GM12872 (cell line): Measurements from ENCODE around the gene RAPGEF2.

ENCODE experiments used
- TF ChIP-seq, protein P1 (sequence below): IDR thresholded peaks from 3 replicates; pipeline ENCODE4 v1.5.1; 2011; ENCODE audit warnings: low read depth, mild to moderate bottlenecking, low read length, moderate library complexity; ENCODE audit not compliant: insufficient read depth

RAPGEF2 gene

DNA sequence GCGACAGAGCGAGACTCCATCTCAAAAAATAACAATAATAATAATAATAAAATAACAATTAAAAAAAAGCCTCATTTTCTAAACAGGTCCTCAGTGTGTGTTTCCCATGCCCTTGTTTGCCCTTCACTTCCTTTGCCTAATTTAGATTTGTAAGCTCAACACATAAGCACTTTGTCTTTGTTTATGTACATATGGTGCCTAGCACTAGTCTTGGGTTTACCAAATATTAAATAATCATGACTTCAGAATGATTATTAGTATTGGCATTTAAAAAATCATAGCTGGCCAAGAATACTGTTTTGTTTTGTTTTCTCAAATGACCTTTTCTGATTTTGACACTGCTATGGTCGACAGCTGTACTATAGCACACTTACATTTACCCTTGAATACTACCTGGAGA lies 6.4 kb upstream of the RAPGEF2 start:
- TF ChIP-seq, protein P1, sequence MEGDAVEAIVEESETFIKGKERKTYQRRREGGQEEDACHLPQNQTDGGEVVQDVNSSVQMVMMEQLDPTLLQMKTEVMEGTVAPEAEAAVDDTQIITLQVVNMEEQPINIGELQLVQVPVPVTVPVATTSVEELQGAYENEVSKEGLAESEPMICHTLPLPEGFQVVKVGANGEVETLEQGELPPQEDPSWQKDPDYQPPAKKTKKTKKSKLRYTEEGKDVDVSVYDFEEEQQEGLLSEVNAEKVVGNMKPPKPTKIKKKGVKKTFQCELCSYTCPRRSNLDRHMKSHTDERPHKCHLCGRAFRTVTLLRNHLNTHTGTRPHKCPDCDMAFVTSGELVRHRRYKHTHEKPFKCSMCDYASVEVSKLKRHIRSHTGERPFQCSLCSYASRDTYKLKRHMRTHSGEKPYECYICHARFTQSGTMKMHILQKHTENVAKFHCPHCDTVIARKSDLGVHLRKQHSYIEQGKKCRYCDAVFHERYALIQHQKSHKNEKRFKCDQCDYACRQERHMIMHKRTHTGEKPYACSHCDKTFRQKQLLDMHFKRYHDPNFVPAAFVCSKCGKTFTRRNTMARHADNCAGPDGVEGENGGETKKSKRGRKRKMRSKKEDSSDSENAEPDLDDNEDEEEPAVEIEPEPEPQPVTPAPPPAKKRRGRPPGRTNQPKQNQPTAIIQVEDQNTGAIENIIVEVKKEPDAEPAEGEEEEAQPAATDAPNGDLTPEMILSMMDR = no peak

DNA sequence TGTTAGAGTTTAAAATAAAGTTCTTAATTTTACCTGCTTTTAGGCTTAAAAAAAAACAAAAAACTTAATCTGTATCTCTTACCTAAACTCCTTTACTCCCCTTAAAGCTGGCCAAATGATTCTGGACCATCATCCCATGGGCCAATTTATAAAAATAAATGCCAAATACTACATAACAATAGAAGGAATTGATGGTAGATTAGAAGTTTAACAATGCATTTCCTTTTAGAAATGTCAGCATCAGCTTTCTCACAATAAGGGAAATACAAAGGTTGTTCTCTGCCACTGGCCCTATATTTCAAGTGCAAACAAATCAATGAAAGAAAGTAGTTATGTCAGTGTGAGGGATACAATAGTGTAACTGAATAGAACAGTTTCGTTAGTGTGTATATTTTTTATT lies 5.7 kb upstream of the RAPGEF2 start:
- TF ChIP-seq, protein P1 = no peak

DNA sequence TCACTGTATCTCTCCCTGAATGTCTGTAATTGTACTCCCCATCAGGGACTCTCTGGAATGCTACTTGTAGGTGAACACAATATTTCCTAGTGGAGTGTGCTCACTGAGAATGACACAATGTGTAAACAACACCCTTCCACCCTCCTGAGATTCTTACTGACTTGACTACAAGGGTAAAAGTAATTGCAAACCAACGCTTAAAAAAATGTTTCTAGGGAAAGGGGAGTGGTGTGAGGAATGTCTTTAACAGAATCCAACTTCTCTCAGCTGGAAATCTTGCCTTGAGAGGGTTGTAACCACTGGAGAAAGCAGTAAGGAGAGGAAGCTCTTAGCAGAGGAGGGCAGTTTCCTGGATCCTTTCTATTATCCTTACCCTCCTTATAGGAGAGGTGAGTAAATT lies 5.1 kb upstream of the RAPGEF2 start:
- TF ChIP-seq, protein P1 = no peak

DNA sequence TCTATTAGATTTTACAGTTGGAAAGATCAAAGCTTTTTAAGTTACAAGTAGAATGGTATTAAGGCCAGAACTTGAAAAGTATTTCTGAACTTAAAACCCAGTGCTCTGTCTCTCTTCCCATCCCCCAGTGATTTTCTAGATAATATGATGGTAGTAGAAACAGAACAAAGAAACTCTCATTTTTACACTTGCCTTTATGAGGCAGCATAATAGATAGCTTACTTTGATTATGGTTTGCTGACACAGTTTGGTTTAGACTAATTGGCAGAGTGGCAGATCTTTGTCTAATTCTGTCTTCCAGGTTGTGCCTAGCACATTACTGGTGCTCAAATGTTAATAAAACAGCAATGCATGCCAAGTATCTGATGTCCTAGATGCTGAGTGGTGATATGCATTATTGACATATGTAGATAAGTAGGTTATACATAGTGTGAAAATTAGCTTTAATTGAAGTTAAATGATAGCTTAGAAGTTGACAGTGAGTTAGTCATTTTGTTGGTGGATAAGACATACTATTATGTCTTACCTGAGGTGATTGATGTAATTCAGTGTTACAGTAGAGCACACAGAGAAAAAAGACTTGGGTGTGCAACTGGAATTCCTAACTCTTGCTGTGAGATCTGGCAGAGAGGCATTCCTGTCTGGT lies 4.3 kb upstream of the RAPGEF2 start:
- TF ChIP-seq, protein P1 = no peak

DNA sequence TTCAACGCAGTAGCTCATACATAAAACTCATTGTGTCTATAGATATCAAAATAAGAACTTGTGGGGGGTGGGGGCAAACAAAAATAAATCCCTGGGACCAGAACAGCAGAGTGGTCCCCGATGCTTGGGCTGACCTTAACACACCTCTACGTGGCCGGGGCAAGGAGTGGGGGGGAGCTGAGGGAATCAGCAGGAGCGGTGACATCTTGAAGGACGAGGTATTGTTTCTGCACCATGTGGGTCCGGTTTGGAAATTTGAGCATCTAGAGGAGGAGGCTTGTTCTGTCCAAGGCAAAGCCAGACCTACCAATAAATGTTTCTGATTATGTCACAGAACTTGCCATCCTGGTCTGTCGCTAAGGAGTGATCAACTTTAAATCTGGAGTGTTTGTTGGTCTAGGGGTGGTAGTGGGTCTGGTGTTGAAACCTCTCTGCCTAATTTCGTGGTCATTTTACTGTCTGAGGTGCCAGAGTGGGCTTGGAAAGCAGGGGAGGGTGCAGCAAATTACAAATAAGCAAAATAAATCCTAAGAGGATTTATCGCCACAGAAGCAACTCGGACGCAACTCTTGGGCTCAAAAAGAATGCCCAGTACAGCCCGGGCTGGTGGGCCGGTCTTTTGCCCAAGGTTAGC lies 774 bp upstream of the RAPGEF2 start:
- TF ChIP-seq, protein P1 = no peak

DNA sequence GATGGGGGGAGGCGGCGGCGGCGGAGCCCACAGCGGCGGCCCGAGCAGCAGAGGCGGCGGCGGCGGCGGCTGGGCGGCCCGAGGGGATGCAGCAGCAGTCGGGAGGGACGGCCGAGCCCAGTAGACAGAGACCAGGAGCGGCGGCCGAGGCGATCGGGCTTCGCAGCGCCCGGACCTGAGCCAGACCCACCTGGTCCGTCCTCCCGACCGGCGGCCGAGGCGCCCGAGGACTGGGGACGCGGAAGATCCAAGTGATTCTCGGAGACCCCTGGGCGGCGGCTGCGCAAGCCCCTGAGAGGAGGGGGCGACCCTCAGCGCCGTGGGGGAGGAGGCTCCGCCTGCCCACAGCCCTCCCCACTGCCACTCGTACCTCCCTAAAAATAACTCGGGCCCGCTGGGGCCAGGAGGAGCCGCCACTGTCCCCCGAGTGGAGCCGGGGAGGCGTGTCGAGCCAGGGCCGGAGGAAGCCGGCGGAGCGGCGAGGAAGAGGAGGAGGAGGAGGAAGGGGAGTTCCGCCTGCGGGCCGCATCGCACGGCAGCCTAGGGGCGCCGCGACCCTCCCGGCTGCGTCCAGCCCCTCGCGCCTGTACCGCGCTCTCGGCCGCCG lies 608 bp downstream of the RAPGEF2 start:
- TF ChIP-seq, protein P1 = no peak

DNA sequence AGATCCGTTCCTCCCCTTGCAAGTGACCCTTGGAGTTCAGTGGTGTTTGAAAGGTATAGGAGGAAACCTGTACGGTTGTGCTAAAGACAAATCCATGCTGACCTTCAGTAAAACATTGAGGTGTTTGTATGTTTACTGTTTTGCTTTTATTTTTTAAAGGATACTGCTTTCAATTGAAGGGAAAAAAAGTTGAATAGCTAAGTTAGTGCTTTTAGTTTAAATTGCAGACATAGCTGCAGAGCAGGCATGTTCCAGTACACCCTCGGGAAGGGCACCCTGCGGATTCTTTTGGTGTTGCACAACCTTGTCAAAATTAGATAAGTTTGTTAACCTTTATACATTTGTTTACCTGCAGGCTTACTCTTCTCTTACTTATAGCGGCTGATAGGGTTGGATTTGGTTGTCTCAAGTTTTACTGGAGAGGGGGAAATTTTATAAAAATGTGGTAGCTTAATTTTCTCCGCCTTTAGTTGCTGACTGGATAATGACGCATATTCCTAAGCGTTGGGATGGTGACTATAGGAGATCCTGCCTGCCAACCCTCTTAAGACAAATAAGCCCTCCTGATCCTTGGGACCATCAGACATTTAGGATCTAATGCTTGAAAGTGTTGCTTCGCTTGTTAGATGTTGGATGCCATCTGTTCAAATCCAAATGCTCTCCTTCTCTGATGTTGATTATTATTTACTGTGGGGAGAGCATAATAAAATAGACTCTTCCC lies 2.0 kb downstream of the RAPGEF2 start:
- TF ChIP-seq, protein P1 = peak; percentile 21; the same call in 1 of the 3 replicates
